ENCODE measurements around the gene CSPG4. TPM values are rescaled to one million over a fixed set of nuclear protein-coding genes. Genes with fewer than 3 reads are reported as not detected.
A peak's percentile ranks its signal among the peaks of the same experiment; 100 is the strongest.

The CSPG4 gene
- total and polyA plus RNA-seq, 8 donors = 0.35 to 3.1 (median 1.0) TPM

- intact Hi-C loops (cut with DNase I) = no loop called here
- DNase-seq = peak in 2 of 6 donors; percentile 51 to 54
- no peak for TF ChIP-seq CTCF (IDR thresholded peaks at IDR 0.05)
- Histone ChIP-seq H3K27me3 (no peaks in the 10 kb centered on the region), H3K4me1 (peaks cover 12 to 61% (median 17%) of the 10 kb centered on the region in 3 donors), H3K27ac (peak overlapping the region; percentile 41 to 71 (median 44)), H3K9me3 (no peaks in the 10 kb centered on the region), H3K4me3 (peak overlapping the region; percentile 6 to 87 (median 48)), H3K36me3 (peaks cover 0 to 3% (median 2%) of the 10 kb centered on the region in 3 donors)
- 12 to 24% methylated on average over 2 of the region's 2 CpGs for WGBS, 2 donors
- no peak for FAIRE-seq
- no peak for ATAC-seq
Observed at GRCh38 chr15:75651810-75652543, 60.7 kb downstream of the CSPG4 start.

GRCh38 chr15:75650908-75651809 is 61.5 kb downstream of the CSPG4 start:
- Histone ChIP-seq H3K4me1 (peaks cover 12 to 64% (median 21%) of the 10 kb centered on the region in 3 donors), H3K36me3 (no peaks in the 10 kb centered on the region), H3K4me3 (peak overlapping the region; percentile 6 to 87 (median 48)), H3K27ac (peak overlapping the region; percentile 41 to 71 (median 44)), H3K9me3 (no peaks in the 10 kb centered on the region), H3K27me3 (no peaks in the 10 kb centered on the region)
- DNase-seq (peak; percentile 80 to 92 (median 88)), FAIRE-seq (no peak), ATAC-seq (peak; percentile 30 to 57 (median 50))
- intact Hi-C loops (cut with DNase I) = no loop called here
- WGBS, 2 donors = 19 to 22% methylated on average over 9 of the region's 9 CpGs
- no peak for TF ChIP-seq CTCF (IDR thresholded peaks at IDR 0.05)

- H3K36me3 ChIP-seq = no peaks in the 10 kb centered on the region
- no peak for DNase-seq
- no peak for ATAC-seq
- H3K4me3 ChIP-seq = peak overlapping the region in 3 of 4 donors; percentile 60 to 87 (median 78)
- no peak for FAIRE-seq
- WGBS, 2 donors = 70 to 84% methylated on average over 18 of the region's 18 CpGs
- no peaks in the 10 kb centered on the region for H3K9me3 ChIP-seq
- no peak overlapping the region for H3K27ac ChIP-seq
- peaks cover 12 to 60% (median 25%) of the 10 kb centered on the region in 3 donors for H3K4me1 ChIP-seq
- no peak for TF ChIP-seq CTCF (IDR thresholded peaks at IDR 0.05)
- H3K27me3 ChIP-seq = no peaks in the 10 kb centered on the region
- intact Hi-C loops (cut with DNase I) = no loop called here
Observed at GRCh38 chr15:75649848-75650247, 62.8 kb downstream of the CSPG4 start.

DNA sequence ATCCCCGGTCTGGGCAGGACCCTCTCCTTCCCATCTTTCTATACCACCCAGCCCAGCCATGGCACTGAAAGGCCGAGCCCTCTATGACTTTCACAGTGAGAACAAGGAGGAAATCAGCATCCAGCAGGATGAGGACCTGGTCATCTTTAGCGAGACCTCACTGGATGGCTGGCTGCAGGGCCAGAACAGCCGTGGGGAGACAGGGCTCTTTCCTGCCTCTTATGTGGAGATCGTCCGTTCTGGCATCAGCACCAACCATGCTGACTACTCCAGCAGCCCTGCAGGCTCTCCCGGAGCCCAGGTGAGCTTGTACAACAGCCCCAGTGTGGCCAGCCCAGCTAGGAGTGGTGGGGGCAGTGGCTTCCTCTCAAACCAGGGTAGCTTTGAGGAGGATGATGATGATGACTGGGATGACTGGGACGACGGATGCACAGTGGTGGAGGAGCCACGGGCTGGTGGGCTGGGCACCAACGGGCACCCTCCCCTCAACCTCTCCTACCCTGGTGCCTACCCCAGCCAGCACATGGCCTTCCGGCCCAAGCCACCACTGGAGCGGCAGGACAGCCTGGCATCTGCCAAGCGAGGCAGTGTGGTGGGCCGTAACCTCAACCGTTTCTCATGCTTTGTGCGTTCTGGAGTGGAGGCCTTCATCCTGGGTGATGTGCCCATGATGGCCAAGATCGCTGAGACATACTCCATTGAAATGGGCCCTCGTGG is 63.4 kb downstream of the CSPG4 start:
- intact Hi-C loops (cut with DNase I) = no loop called here
- FAIRE-seq = no peak

More for the DNA sequence above, 63.4 kb downstream of the CSPG4 start:
- WGBS, 2 donors = 43 to 57% methylated on average over 19 of the region's 19 CpGs
- ATAC-seq (no peak), DNase-seq (peak in 2 of 6 donors; percentile 50 to 78)
- Histone ChIP-seq H3K27me3 (no peaks in the 10 kb centered on the region), H3K36me3 (no peaks in the 10 kb centered on the region), H3K9me3 (no peaks in the 10 kb centered on the region), H3K4me3 (peak overlapping the region; percentile 60 to 87 (median 81)), H3K4me1 (peaks cover 12 to 54% (median 25%) of the 10 kb centered on the region in 3 donors), H3K27ac (peak overlapping the region in 3 of 4 donors; percentile 95 to 99 (median 98))
- no peak for TF ChIP-seq CTCF (IDR thresholded peaks at IDR 0.05)
